Measurements from ENCODE around the gene ZNF74.
"Not testable (repeated sequence)": the region's sequence is repeated elsewhere in the genome, so short reads cannot be mapped to it uniquely, and the experiment has no call there.

Gene ZNF74

GRCh38 chr22:20376983-20377382 is 17.0 kb upstream of the ZNF74 start:
- not testable (repeated sequence) for DNase-seq

- no peak for DNase-seq
Observed at GRCh38 chr22:20378110-20378509, 15.8 kb upstream of the ZNF74 start.

- not testable (repeated sequence) for DNase-seq
Observed at GRCh38 chr22:20378684-20379083, 15.3 kb upstream of the ZNF74 start.

DNA sequence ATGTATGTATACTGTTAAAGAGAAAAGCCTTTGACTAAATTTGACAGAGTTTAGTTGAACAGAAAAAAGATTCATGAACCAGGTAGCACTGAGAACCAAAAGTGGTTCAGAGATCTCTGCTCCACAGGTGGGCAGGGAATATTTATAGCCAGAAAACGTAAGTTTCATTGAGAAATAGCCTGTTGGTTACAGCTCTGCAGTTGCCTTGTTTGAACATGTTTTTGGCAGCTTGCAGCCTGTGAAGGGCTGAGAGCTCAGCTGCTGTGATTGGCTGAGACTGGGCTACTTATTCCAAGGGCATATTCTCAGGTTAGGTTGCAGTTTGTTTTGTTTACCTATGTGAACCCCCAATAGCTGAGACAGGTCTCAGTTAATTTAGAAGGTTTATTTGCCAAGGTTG is 13.5 kb upstream of the ZNF74 start:
- no peak for DNase-seq

- no peak for DNase-seq
Observed at GRCh38 chr22:20383538-20383937, 10.4 kb upstream of the ZNF74 start.

- DNase-seq: no peak
Observed at GRCh38 chr22:20384171-20384570, 9.8 kb upstream of the ZNF74 start.

DNA sequence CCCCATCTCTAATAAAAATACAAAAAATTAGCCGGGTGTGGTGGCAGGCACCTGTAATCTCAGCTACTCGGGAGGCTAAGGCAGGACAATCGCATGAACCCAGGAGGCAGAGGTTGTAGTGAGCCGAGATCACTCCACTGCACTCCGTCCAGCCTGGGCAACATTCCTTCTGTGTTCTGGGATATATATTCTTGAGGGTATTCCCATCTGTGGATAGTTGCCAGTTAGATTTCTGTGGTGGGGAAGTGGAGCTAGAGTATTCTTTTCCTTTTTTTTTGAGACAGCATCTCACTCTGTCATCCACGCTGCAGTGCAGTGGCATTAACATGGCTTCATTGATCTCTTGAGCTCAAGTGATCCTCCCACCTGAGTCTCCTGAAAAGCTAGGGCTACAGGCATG is 9.1 kb upstream of the ZNF74 start:
- DNase-seq: no peak

DNA sequence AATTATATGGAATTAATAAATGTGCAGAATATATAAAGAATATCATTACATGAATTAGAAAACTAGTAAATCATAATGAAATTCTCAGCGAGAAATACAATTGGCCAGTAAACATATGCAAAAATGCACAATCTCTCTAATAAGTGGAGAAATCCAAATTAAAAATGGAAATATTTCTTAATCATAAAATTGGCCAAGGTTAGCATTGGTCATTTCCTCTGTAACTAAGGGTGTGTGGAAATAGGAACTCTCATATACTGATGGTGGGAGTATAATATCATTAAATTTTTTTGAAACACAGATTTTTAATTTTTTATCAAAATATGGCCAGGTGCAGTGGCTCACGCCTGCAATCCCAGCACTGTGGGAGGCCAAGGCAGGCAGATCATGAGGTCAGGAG is 7.6 kb upstream of the ZNF74 start:
- no peak for DNase-seq

DNA sequence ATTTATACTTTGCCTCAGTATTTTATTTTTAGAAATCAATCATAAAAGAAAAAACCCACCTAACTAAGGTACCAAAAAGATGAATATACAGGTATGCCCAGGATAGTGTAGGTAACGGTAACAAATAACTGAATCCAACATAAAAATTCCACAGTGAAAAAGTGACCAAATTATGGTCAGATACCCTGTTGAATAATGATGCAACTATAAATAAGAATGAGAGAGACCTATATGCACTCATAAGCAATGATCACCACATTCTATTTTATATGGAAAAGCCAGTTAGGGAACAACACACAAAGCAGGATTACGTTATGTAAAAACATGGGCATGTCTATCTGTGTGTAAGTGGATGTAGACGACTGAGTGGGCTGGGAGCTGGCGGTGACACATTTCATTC is 7.0 kb upstream of the ZNF74 start:
- DNase-seq: no peak

DNA sequence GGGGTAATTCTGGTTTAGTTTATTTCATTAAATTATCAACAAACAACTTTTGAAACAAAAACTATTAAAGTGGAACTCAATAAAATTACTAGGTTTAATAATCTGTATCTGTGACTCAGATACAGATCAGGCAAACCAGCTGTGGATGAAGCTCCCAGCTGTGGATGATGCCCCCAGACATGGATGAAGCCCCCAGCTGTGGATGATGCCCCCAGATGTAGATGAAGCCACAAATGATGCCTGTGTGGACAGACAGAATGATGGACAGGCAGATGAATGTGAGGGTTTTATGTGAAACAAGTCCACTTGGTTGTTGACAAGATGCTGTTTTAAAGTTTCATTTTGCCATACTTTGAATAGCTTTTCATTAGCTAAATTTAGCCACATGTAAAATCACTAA is 5.8 kb upstream of the ZNF74 start:
- DNase-seq: no peak

DNA sequence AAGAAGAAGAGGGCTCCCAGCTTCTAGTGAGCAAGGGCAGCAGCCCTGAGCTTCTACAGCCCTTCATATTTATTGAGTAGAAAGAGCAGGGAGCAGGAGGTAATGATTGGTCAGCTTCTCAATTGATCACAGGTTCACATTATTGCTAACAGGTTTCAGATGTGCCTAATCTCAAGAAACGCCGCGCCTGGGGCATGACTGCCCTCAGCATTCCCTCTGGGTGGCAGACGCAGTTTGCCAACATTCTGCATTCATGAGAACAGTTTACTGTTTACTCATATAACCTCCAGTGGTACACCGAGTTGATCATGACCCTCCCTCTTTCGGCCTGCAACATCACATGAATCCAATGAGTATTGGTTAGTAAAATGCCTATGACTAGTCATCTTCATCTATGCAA is 4.7 kb upstream of the ZNF74 start:
- DNase-seq: no peak

- no peak for DNase-seq
Observed at GRCh38 chr22:20390394-20390907, 3.5 kb upstream of the ZNF74 start.

- DNase-seq: no peak
Observed at GRCh38 chr22:20391222-20391621, 2.7 kb upstream of the ZNF74 start.

GRCh38 chr22:20392365-20392881 is 1.5 kb upstream of the ZNF74 start:
- not testable (repeated sequence) for DNase-seq

GRCh38 chr22:20392983-20393704 is 807 bp upstream of the ZNF74 start:
- no peak for DNase-seq

DNA sequence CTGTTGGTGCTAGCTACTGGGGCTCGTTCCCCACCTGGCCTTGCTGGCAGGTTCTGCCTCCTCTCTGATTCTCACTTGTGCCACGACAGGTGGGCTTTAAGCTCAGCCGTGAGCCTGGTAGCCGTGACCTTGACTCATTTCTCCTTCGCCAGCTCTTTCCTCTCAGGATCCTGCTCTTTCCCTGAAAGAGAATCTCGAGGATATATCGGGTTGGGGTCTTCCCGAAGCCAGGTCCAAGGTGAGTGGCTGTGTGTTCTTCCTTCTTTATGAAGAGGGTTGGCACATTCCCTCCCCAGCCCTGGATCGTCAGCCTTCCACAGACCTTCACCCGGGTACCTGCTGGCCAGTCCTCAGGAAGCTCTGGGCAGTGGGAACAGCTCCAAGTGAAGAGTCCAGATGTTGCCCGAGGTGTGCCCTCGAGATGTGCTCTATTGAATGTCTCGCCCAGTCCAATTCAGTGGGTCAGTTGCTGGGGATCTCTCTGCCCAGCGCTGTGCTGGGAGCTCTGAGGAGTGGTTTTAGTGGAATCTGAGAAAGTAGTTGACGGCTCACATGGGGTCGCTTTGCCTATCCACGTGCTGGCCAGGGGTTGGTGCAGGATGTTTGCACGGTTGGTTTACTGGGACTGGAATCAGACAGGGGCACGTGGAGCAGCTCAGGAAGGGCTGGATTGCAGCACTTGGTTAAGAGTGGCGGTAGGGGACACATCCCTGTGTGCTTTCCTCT is 1.4 kb downstream of the ZNF74 start:
- DNase-seq: no peak

DNA sequence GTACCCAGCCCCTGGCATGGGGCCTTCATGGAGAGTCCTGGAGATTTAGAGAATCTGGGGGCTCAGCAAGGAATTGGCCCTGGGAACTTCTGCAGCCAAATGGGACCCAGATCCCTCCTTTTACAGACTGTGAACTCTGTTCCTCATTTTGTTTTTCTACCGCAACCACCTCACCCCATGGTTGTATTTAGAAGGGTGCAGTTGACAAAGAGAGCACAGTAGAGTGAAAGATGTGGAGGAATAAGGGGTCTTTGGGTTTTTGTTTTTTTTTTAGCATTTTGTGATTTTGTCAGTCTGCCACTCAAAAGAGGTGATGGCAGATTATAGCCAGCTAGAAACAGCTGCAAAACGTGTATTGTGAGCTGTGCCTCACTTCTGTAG is 1.9 kb downstream of the ZNF74 start:
- no peak for DNase-seq

- DNase-seq: no peak
Observed at GRCh38 chr22:20396639-20397038, 2.7 kb downstream of the ZNF74 start.

DNA sequence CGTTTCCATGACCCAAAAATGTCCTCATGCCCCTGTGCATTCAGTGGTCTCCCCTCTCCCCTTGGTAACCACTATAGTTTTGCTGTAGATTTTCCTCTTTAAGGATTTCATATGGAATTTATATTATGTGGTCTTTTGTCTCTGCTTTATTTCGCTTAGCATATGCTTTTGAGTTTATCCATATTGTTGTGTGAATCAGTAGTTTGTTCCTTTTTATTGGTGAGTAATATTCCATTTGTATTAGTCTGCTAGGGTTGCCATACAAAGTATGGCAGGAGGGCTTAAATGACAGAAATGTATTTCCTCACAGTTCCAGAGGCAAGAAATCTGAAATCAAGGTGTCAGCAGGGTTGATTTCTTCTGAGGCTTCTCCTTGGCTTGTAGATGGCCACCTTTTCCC is 3.5 kb downstream of the ZNF74 start:
- DNase-seq: no peak

DNA sequence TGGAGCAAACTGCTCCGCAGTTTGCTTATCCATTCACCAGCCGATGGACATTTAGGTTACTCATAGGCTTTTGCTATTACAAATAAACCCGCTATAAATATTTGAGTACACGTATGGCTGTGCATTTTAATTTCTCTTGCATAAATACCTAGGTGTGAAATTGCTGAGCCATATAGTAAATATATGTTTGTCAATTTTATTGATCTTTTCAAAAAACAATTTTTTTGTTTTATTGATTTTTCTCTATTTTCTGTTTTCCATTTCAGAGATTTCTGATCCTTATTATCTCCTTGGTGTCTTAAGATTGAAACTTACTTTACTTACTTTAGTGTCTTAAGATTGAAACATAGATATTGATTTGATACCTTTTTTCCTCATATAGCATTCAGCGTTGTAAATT is 4.5 kb downstream of the ZNF74 start:
- DNase-seq: no peak

DNA sequence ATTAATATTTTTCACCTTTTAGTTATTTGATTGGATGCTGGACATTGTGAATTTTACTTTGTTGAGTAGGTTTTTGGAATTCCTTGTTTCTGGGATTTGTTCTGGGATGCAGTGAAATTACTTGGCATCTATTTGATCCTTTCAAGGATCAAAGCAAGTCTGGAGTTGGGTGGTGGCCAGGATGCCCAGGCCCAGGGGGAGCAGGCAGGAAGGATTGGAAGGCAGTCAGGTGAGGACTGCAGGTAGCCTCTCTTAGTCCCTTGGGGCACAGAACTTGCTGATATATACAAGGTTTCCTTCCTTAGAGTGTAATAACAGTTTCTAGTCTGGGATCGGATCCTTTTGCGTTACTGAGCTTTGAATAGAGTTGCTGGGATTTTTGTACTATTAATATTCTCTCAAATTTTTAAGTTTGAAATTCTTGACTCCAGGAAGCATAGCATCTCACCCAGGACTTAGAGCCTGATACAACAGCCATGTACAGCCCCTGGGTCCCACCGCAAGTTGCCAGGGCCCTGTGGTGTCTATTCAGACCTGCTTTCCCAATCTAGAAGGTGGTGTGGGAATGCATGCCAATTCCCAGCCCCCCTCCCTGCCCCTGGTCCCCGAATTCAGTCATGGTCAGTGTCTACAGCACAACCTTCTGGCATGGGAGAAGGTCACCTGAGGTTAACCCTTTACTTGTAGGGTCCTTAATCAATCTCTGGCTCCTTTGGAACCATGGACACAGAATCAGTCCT is 6.1 kb downstream of the ZNF74 start:
- DNase-seq: no peak

DNA sequence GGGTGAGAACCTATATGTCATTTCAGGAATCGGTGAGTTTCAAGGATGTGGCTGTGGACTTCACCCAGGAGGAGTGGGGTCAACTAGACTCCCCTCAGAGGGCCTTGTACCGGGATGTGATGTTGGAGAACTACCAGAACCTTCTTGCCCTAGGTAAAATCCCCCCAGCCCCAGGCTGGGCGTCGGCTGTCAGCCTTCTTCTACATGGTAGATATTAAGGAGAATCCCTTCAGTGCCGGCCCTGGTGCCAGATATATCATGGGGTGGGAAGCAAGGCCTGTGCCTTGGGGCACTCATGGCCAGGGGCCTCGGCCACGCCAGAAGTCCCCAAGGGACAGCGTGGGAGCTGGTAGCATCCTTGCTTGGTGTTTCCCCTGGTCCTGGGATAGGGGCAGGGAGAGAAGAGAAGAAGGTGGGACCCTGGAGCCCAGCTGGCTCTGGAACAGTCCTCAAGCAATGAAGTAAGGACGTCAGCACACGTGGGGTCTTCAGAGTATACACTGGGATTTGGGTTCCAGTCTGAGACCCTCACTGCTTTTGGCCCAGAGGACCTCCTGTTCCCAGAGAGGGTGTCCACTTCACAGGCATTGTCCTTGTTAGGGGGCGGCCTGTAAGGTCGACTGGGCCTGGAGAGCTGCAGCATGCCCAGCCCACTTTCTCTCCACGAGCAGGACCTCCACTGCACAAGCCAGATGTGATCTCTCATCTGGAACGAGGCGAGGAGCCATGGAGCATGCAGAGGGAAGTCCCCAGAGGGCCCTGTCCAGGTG is 6.8 kb downstream of the ZNF74 start:
- DNase-seq: no peak

All from NCI-H510A treated with DMSO at 0.1 percent for 48 hours (cell line).